NCI-H748 treated with DMSO at 0.1 percent for 48 hours (cell line): ENCODE results near the gene LOX.

Source experiments
- DNase-seq: peaks from one replicate; lab custom pipeline; 2025; lab: John Stamatoyannopoulos, UW

LOX gene

GRCh38 chr5:122053181-122054109 is 24.6 kb downstream of the LOX start:
- DNase-seq, result no peak

GRCh38 chr5:122051569-122051968 is 26.5 kb downstream of the LOX start:
- DNase-seq, result no peak

- no peak for DNase-seq
Measured at GRCh38 chr5:122050959-122051358, 27.1 kb downstream of the LOX start.

GRCh38 chr5:122040636-122041302 is 37.3 kb downstream of the LOX start:
- no peak for DNase-seq

- DNase-seq, result no peak
Measured at GRCh38 chr5:122036326-122036725, 41.7 kb downstream of the LOX start.

GRCh38 chr5:122035913-122036312 is 42.1 kb downstream of the LOX start:
- no peak for DNase-seq

- no peak for DNase-seq
Measured at GRCh38 chr5:122031836-122032235, 46.2 kb downstream of the LOX start.

- no peak for DNase-seq
Measured at GRCh38 chr5:122030251-122030650, 47.8 kb downstream of the LOX start.

GRCh38 chr5:122029818-122030217 is 48.2 kb downstream of the LOX start:
- no peak for DNase-seq

- no peak for DNase-seq
Measured at GRCh38 chr5:122022966-122023365, 55.1 kb downstream of the LOX start.

GRCh38 chr5:122019919-122020590 is 58.0 kb downstream of the LOX start:
- DNase-seq, result no peak

- no peak for DNase-seq
Measured at GRCh38 chr5:122015471-122015870, 62.6 kb downstream of the LOX start.

- no peak for DNase-seq
Measured at GRCh38 chr5:122014236-122014935, 63.7 kb downstream of the LOX start.
